Astrocyte (in vitro differentiated cells and primary cell): ENCODE results near the gene IL4I1. TPM values are rescaled to one million over a fixed set of nuclear protein-coding genes. Genes with fewer than 3 reads are reported as not detected.

Experiments
- DNase-seq: peaks from one replicate; pipeline ENCODE4 v3.0.0-alpha.2; 2010; ENCODE audit warnings: low read depth
- FAIRE-seq: peaks from 2 replicates; lab custom pipeline; 2011; peaks lifted over from hg19 to GRCh38; lab: Jason Lieb, UNC
- H2AFZ ChIP-seq: 2 replicates; pipeline ENCODE4 v1.6.0; 2012; ENCODE audit warnings: low read depth, low read length, inconsistent platforms
- H3K27ac ChIP-seq: 2 replicates; pipeline ENCODE4 v1.5.1; 2011; ENCODE audit warnings: low read depth, low read length, inconsistent platforms
- H3K27me3 ChIP-seq: 2 replicates; pipeline ENCODE4 v1.6.0; 2011; ENCODE audit warnings: low read length, inconsistent platforms; ENCODE audit not compliant: insufficient read depth
- H3K36me3 ChIP-seq: 2 replicates; pipeline ENCODE4 v1.5.1; 2011; ENCODE audit warnings: low read length, inconsistent platforms; ENCODE audit not compliant: insufficient read depth
- H3K4me1 ChIP-seq: 2 replicates; pipeline ENCODE4 v1.5.1; 2011; ENCODE audit warnings: low read length, inconsistent platforms; ENCODE audit not compliant: insufficient read depth
- H3K4me2 ChIP-seq: 2 replicates; pipeline ENCODE4 v1.6.0; 2012; ENCODE audit warnings: low read length, inconsistent platforms
- H3K4me3 ChIP-seq: 2 replicates; pipeline ENCODE4 v1.5.1; 2011; ENCODE audit warnings: low read depth, mild to moderate bottlenecking, low read length, inconsistent platforms; ENCODE audit not compliant: insufficient read depth
- H3K79me2 ChIP-seq: 2 replicates; pipeline ENCODE4 v1.6.0; 2012; ENCODE audit warnings: mild to moderate bottlenecking, low read length, inconsistent platforms; ENCODE audit not compliant: insufficient read depth
- H3K9ac ChIP-seq: 2 replicates; pipeline ENCODE4 v1.6.0; 2012; ENCODE audit warnings: mild to moderate bottlenecking, low read length, inconsistent platforms
- H3K9me3 ChIP-seq: 2 replicates; pipeline ENCODE4 v1.5.1; 2012; ENCODE audit warnings: low read depth, mild to moderate bottlenecking, low read length, inconsistent platforms; ENCODE audit not compliant: insufficient read depth
- H4K20me1 ChIP-seq: 2 replicates; pipeline ENCODE4 v1.6.0; 2012; ENCODE audit warnings: low read length, inconsistent platforms; ENCODE audit not compliant: insufficient read depth
- H3K27ac Mint-ChIP-seq: one replicate; pipeline ENCODE4 v1.8.0; 2021; ENCODE audit warnings: mild to moderate bottlenecking, mixed read lengths; ENCODE audit not compliant: unreplicated experiment
- H3K27me3 Mint-ChIP-seq: one replicate; pipeline ENCODE4 v1.8.0; 2021; ENCODE audit warnings: low read depth, mixed read lengths; ENCODE audit not compliant: unreplicated experiment
- H3K36me3 Mint-ChIP-seq: one replicate; pipeline ENCODE4 v1.8.0; 2021; ENCODE audit warnings: low read depth, mixed read lengths; ENCODE audit not compliant: unreplicated experiment
- H3K4me1 Mint-ChIP-seq: one replicate; pipeline ENCODE4 v1.8.0; 2021; ENCODE audit warnings: low read depth, mixed read lengths; ENCODE audit not compliant: unreplicated experiment
- H3K4me3 Mint-ChIP-seq: one replicate; pipeline ENCODE4 v1.8.0; 2021; ENCODE audit warnings: mild to moderate bottlenecking, moderate library complexity, mixed read lengths; ENCODE audit not compliant: unreplicated experiment
- H3K9me3 Mint-ChIP-seq: one replicate; pipeline ENCODE4 v1.8.0; 2021; ENCODE audit warnings: mild to moderate bottlenecking, mixed read lengths; ENCODE audit not compliant: unreplicated experiment
- EZH2 ChIP-seq: IDR thresholded peaks from 2 replicates; pipeline ENCODE4 v1.6.1; 2012; ENCODE audit warnings: mild to moderate bottlenecking, low read length, inconsistent platforms; ENCODE audit not compliant: insufficient read depth
- total RNA-seq: library from RNA; stranded (reverse); gene quantifications from 2 replicates; pipeline ENCODE4 v1.2.1, GENCODE V29; 2021
- TF ChIP-seq, protein P1 (sequence below): IDR thresholded peaks from 2 replicates; pipeline ENCODE4 v1.5.1; 2011; ENCODE audit warnings: low read depth, mild to moderate bottlenecking, inconsistent platforms, low read length, moderate library complexity; ENCODE audit not compliant: insufficient read depth

Gene IL4I1
- total RNA-seq, 1 donor from 2014 or later = 0.27 TPM

DNA sequence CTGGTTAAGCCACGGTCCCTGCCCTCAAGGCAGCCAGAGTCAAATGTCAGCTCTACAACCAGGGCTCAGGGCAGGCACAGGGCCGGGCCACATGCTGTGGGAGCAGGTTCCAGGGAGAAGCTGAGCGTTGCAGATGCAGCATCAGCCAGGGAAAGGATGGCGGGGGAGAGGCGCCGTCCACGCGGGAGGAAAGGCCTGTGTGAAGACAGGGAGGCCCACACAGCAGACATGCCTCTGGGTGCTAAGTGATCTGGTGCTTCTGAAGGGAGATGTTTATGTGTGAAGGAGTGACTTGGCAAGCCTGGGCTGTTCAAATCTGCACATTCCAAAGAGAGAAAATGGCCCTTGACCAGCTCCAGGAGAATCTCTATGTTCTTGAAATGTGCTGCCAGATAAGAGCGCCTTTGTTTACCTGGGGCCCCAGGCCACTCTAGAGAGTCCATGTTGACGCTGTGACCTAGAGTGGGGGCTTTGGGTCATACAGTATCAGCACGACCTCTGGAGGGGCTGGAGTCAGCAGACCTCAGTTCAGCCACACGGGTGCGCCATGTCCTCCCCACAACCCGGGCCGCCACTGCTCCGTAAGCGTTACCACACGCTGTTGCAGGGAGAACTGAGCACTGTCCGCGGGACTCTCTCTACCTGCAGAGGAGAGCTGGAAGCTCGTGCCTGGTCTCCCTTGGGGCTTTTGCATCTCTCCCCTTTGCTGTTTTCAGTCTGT, 16.4 kb upstream of the IL4I1 start:
- Mint-ChIP-seq H3K4me3 (no peak overlapping the region), H3K36me3 (peaks cover 30% of the 10 kb centered on the region), H3K4me1 (peaks cover 10% of the 10 kb centered on the region), H3K9me3 (no peaks in the 10 kb centered on the region), H3K27me3 (no peaks in the 10 kb centered on the region), H3K27ac (no peak overlapping the region)
- H3K27me3 ChIP-seq = no peaks in the 10 kb centered on the region
- peaks cover 14% of the 10 kb centered on the region for H3K36me3 ChIP-seq
- no peaks in the 10 kb centered on the region for H3K4me1 ChIP-seq
- DNase-seq (no peak), FAIRE-seq (no peak)
- no peak overlapping the region for H3K27ac ChIP-seq
- H2AFZ ChIP-seq = no peak overlapping the region
- peaks cover 74% of the 10 kb centered on the region for H4K20me1 ChIP-seq
- no peak overlapping the region for H3K4me3 ChIP-seq
- H3K4me2 ChIP-seq = no peak overlapping the region
- H3K9ac ChIP-seq = no peak overlapping the region
- H3K79me2 ChIP-seq = peaks cover 68% of the 10 kb centered on the region
- H3K9me3 ChIP-seq = no peaks in the 10 kb centered on the region
- no peak for TF ChIP-seq EZH2
- TF ChIP-seq, protein P1, sequence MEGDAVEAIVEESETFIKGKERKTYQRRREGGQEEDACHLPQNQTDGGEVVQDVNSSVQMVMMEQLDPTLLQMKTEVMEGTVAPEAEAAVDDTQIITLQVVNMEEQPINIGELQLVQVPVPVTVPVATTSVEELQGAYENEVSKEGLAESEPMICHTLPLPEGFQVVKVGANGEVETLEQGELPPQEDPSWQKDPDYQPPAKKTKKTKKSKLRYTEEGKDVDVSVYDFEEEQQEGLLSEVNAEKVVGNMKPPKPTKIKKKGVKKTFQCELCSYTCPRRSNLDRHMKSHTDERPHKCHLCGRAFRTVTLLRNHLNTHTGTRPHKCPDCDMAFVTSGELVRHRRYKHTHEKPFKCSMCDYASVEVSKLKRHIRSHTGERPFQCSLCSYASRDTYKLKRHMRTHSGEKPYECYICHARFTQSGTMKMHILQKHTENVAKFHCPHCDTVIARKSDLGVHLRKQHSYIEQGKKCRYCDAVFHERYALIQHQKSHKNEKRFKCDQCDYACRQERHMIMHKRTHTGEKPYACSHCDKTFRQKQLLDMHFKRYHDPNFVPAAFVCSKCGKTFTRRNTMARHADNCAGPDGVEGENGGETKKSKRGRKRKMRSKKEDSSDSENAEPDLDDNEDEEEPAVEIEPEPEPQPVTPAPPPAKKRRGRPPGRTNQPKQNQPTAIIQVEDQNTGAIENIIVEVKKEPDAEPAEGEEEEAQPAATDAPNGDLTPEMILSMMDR = no peak

DNA sequence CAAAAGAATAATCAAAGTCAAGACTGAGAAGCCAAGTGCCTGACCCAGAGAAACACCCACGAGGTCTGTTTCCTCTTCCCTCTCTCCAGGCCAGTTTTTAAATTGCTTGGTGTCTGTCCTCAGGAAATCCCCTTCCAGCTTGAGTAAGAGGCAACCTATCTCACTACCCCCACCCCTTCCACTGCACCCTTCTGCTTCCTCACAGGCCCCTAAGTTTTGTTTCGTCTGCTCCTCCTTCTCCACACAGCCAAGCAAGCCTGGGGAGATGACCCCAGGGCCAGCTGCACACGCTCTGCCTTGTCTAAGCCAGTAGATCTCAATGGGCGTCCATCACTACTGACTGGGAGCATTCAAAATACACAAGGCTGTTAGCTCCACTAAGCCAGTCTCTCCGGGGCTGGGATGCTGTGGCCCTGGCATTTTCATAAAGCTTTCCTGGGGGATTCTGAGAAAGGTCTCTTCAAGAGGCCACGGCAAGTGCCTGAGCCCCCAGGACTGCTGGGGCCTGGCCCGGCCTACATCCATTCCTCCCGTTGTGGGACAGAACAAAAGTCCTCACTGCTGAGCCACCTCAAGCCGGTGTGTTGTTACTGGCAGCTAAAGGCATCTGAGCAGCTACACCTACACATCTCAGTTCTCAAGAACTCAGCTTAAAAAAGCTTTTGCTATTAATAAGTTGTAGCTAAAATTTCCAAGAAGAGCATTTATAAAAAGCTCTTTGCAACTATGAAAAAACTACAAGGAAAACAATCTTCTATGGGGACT, 14.9 kb upstream of the IL4I1 start:
- Mint-ChIP-seq H3K4me1 (peaks cover 10% of the 10 kb centered on the region), H3K4me3 (no peak overlapping the region)
- no peak overlapping the region for H3K4me3 ChIP-seq

More for the DNA sequence above, 14.9 kb upstream of the IL4I1 start:
- no peak for TF ChIP-seq EZH2
- TF ChIP-seq, protein P1 = no peak
- H3K27me3 Mint-ChIP-seq = no peaks in the 10 kb centered on the region
- no peak for DNase-seq
- FAIRE-seq = no peak
- H3K36me3 ChIP-seq = peaks cover 14% of the 10 kb centered on the region
- H3K79me2 ChIP-seq = peaks cover 56% of the 10 kb centered on the region
- peaks cover 75% of the 10 kb centered on the region for H4K20me1 ChIP-seq
- H3K4me1 ChIP-seq = no peaks in the 10 kb centered on the region
- peaks cover 33% of the 10 kb centered on the region for H3K36me3 Mint-ChIP-seq
- H2AFZ ChIP-seq = no peak overlapping the region
- H3K9me3 ChIP-seq = no peaks in the 10 kb centered on the region
- peak overlapping the region; percentile 11 for H3K4me2 ChIP-seq
- H3K27ac Mint-ChIP-seq = peak overlapping the region; percentile 3
- no peaks in the 10 kb centered on the region for H3K27me3 ChIP-seq
- no peaks in the 10 kb centered on the region for H3K9me3 Mint-ChIP-seq
- no peak overlapping the region for H3K27ac ChIP-seq
- H3K9ac ChIP-seq = peak overlapping the region; percentile 10
